EL (cell line): ENCODE data around the gene ISYNA1.
"Not testable (repeated sequence)": the region's sequence is repeated elsewhere in the genome, so short reads cannot be mapped to it uniquely, and the experiment has no call there.

Source experiments
- DNase-seq: peaks from one replicate; pipeline ENCODE4 v3.0.0-alpha.2; 2016

ISYNA1 gene

DNA sequence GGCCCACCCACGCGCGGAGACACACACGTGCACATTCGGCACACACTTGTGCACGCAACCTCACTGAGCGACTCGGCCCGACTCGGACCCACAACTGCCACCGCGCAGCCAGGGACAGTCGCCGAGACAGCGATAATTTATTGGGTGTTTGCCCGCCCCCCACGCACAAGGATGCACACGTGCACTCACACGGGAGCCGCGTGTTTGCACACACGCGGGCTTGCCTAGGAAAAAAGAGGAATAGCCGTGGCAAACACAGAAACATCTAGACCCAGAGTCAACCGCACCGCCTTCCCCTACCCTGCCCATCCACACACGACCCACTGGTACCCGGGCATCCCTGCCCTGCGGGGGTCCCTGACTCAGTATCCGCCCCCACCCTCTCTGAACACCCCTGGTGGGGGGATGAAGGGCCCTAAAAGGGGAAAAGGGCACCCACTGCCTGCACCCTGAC lies 19.9 kb downstream of the ISYNA1 start:
- no peak for DNase-seq

DNA sequence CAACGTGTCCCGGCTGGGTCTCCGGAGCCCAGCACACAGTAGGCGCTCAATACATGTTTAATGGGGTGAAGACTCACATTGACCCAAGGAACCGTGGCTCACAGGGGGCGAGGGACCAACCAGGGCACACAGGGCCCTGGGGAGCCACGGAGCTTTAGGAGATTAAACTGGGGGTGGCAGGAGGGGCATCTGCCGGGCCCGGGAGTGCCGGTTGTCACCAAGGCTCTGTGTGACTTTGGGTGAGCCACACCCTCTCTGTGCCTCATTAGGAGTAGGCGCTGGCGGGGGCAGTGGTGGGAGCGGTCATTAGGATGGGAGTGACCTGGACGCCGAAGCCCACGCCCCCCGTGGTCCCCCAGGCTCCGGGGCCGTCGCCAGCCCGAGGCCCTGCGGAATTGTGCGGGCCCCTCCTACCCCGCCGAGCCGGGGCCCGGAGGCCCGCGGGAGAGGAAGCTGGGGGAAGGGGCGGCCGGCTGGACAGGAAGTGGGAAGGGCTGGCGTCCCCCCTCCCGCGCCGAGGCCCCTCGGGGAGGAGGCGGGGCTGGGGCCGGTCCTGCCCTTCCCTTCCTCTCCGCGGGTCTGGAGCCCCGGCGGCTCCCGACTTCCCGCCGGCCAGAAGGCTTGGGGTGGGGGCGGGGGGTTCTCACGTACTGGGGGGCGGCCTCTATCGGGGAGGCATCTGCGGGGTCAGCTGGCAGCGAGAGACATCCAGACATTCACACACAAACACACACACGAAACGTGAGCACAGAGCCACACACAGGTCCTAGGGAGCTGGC lies 20.5 kb downstream of the ISYNA1 start:
- DNase-seq = peak; percentile 89

DNA sequence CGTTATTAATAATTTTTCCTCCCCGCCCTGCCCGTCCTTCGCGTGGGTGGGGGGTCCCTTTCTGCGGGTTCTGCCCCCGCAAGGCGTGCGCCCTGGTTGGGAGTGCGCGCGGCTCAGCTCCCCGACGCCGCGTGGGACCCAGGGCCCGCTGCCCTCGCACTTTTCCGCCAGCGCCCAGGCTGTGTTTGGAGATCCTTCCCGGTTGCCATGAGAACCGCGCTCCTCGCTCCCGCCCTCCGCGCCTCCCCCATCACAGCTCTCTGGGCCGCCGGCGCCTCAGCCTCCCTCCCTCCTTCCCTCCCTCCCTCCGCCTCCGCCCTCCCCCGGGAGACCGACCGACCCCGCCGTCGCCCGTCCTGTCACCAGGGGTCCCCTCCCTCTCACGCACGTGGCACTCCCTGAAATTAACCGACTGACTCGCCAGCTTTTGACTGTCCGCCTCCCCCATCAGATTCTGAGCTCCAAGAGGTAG lies 21.1 kb downstream of the ISYNA1 start:
- DNase-seq = peak; percentile 87

DNA sequence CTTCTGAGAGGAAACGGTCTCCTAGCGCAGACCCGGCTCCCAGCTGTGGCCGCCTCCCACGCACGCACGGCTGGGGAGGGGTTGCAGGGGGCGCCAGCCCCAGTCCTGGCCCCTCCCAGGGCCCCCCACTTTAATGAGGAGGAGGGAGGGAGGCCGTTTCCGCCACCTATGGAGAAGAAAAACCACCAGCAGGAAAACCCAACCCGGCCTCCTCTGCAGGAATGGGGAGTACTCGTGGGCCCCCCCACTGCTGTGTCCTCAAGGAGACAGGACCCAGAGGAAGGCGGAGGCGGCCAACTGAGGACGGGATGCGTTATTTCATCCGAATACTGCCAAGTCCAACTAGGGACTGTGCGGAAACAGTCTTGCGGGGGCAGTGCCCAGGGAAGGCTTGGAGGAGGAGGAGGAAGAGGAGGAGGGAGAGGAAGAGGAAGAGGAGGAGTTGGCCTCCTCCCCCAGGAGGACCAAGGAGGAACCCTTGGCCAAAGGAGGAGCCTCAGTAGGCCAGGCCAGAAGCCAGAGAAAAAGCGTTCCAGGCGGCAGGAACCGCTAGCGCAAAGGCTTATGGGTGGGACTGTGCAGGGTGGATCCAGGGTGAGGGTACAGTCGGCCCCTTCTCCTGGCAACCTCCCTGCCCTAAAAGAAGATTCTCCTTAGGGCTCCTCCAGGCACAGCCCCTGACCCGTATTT lies 22.6 kb downstream of the ISYNA1 start:
- DNase-seq = peak; percentile 78

DNA sequence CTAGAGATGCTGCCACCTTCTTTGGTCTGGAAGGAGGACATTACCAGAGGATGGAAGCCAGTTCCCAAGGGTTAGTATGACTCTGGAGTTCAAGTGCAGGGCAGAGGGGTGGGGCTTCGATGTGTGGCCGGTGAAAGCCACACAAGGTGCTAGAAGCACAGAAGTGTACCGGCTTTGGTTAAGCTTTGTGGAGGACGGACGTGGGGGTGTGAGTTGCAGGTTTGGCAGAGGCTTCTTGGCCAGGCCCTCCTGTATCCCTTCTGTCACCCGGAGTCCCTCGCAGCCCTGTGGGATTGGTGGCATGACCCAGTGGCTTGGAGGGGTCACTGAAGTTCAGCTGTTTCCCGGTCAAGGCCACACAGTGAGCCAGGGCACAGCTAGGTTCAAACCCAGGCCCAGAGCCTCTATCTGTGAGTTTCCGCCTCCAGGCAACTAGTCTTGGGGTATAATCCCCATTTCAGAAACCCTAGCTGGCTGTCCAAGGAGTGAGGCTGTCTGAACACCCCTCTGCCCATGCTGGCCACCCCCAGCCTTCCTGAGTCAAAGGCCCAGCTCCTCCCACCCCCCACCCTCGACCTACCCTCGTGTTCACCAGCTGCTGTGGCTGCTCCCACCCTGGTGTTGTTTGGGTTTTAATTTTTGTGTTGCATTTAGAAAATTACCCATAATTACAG lies 23.3 kb downstream of the ISYNA1 start:
- no peak for DNase-seq

DNA sequence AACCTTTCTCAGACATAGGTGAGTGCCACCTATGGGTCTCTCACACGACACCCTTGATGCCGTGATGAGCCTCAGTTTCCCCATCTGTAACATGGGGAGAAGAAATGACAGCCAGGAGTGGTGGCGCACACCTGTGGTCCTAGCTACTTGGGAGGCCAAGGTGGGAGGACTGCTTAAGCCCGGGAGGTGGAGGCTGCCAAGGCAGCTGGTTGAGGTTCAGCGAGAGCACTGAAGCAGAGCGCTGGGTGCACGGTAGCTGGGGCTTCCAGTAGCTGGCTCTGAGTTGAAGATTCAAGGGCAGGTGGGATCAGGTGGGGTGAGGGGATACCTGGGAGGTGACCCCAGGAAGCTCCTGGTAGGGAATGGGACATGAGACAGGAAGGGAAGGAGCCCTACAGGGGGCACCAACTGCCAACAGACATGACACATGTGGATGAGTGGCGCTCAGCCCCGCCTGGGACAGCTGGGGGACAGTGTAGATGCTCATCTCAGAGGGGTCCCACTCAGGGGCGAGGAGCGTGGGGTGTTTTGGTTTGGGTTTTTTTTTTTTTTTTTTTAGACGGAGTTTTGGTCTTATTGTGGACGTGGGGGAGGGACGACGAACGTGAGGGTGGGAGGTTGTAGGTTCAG lies 25.2 kb downstream of the ISYNA1 start:
- no peak for DNase-seq

DNA sequence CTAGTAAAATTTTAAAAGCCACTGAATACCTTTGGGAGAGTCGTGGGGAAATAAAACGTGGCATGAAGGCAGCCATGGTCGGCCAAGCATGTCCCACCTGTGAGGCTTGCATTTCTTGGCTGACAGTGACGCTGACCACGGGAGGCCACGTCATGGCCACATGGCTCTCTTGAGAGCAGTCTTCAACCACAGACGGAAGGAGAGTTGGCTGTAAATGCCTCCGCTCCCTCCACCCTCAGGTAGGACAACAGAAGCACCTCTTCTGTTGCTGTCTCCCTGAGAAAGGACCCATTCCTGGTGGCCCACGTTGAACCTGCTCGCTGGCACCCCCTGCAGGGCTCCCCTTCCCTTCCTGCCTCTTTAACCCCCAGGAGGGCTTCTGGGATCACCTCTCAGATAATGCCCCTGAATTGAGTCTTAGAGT lies 29.9 kb downstream of the ISYNA1 start:
- peak; percentile 38 for DNase-seq

DNA sequence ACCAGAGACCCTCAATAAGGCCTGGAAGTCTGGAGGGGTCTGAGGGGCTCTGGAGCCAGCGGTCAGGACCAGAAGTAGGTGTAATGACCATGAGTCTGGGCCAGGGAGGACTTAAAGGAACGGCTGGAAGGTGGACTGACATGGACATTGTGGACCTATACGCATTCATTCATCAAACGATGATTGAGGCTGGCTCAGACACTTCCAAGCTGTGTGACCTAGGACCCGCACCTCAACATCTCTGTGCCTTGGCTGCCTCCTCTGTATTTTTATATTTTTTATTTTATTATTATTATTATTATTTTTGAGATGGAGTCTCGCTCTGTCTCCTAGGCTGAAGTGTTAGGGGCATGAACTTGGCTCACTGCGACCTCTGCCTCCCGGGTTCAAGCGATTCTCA lies 31.2 kb downstream of the ISYNA1 start:
- no peak for DNase-seq

DNA sequence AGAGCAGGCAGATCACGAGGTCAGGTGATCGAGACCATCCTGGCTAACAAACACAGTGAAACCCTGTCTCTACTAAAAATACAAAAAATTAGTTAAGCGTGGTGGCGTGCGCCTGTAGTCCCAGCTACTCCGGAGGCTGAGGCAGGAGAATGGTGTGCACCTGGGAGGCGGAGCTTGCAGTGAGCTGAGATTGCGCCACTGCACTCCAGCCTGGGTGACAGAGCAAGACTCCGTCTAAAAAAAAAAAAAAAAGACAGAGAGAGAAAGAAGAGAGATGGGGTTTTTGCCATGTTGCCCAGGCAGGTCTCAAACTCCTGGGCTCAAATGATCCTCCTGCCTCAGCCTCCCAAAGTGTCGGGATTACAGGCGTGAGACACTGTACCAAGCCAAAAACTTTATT lies 32.2 kb downstream of the ISYNA1 start:
- DNase-seq = not testable (repeated sequence)

DNA sequence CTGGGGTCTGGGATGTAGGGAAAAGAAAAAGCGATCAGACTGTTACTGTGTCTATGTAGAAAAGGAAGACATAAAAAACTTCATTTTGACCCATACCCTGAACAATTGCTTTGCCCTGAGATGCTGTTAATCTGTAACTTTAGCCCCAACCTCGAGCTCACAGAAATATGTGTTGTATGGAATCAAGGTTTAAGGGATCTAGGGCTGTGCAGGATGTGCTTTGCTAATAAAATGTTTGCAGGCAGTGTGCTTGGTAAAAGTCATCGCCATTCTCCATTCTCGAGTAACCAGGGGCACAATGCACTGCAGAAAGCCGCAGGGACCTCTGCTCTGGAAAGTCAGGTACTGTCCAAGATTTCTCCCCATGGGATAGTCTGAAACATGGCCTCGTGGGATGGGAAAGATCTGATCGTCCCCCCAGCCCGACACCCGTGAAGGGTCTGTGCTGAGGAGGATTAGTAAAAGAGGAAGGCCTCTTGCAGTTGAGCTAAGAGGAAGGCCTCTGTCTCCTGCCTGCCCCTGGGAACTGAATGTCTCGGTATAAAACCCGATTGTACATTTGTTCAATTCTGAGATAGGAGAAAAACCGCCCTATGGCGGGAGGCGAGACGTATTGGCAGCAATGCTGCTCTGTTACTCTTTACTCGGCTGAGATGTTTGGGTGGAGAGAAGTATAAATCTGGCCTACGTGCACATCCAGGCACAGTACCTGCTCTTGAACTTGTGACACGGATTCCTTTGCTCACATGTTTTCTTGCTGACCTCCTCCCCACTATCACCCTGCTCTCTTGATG lies 35.3 kb downstream of the ISYNA1 start:
- not testable (repeated sequence) for DNase-seq

DNA sequence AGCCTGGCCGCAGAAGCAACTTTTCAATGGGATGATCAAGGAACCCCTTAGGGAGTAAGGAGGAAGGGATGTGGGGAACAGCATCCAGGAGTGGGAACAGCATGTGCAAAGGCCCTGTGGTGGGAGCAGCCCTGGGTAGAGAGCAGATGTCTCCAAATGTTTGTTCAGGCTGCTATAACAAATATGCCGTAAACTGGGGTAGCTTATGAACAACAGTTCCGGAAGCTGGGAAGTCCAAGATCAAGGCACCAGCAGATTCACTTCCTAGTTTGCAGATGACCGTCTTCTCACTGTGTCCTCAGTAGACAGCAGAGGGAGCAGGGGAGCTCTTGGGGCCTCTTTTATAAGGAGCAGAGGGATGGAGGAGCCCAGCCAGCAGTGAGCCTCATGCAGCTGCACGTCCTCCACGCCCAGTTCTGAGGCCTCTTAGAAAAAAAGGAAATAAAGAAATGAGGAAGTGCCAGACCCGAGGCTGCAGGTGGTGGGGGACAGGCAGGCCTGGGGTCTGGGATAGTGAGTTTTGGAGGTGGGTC lies 36.3 kb downstream of the ISYNA1 start:
- DNase-seq = peak; percentile 70

DNA sequence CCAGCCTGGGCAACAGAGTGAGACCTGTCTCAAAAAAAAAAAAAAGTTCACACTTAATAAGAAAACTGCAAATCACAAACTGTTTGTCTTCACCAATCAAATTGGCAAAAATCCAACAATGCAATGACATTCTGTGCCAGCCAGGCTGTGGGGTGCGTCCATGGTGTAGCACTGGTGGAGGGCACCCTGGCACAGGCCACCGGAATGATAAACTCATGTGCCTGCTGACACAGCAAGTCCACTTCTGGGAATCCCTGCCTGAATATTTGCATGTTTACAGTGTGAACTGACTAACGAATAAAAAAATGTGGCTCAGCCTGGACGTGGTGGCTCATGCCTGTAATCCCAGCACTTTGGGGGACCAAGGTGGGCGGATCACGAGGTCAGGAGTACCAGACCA lies 38.9 kb downstream of the ISYNA1 start:
- DNase-seq = peak; percentile 74

DNA sequence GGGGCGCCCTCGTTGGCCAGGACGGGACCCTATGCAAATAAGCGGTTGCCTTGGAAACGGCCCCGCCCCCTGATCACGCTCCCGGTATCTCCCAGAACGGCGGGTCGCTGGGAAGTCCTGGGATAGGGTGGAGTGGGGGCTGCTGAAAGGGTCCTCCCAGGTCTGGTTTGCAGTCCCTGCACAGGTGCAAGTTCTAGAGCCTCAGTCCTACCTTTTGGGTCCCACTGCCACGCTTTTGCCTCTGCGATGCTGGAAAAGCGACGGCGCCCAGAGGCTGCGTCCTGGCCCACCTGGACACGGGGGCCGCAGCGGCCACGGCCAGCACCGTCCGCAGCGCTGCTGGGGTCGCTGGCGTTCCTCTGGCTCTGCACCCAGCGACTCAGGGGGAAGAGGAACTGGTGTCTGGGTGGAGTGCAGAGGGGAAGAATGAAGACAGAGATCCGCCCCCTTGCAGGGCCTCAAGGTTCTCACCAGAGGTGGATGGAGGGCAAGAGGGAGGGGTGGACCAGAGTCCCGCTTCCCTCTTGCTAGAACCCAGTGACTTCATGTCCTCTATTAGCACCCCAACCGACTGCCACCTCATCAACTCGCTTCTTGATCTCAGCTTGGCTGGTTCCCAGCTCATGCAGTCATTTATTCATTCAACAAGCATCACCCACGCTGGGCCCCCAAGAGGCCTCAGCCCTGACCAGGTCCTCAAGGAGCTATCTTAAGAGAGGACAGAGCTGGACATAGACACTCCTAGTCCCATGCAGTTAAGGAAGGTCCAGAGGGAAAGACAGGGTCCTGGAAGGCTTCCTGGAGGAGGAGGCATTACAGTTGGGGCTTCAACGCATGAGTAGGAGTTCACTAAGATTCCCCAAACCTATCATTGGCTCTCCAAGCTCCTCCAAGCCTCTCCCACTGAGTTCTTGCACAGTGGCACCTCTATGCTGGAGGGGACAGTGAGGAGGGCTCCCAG lies 40.4 kb downstream of the ISYNA1 start, which contains the start of gene LRRC25:
LRRC25 (minus strand) TSS at position 381 of the 961 bp plus-strand sequence. CDS start 659 bp downstream, outside the sequence.
- DNase-seq = no peak

DNA sequence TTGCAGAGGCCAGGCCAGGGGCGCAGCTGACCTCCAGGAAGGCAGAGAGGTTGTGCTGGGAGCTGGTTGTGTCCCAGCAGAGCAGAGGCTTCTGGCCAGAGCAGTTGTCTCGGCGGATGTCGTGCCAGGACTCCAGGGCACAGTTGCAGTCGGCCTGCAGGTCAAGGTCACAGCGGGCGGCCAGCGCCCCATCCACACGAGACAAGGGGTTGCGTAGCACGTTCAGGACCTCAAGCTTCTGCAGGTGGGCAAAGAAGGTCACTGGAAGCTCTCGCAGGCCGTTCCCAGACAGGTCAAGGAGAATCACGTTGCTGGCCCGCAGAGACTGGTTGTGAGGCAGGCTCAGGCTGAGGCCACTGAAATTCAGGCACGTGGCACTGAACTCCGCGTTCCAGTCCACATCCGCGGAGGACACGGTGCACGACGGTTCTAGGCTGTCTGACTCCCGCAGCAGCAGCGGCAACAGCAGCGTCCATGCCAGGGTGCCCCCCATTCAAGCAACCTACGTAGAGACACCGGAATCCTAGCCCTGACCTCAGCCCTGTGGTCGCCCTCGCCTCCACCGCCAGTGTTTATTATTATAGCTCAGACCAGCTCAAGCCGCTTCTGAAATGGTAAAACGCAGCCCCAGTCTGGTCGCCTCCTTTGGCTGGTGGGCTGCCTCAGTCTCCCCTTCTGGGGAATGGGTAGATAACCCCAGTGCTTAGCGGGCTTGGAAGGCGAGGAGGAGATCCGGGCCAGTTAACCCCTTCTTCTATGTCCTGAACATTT lies 41.3 kb downstream of the ISYNA1 start:
- no peak for DNase-seq

DNA sequence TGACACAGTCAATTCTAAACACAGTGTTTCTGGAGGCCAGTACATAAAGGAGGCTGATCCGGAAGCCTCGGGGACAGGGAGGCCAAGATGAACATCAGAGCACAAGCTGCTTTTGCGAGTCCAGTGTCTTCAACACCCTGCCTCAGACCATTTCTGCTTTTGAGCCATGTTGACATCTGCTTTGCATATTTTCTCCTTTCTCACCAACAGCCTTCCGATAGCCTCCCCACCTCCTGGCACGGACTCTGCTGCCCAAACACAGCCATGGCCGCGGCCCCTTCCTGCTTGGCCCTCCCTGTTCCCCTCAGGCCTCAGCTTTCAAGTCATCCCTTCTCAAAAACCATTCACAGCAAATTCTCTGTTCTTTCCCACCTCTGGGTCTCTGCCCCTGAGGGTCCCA lies 44.1 kb downstream of the ISYNA1 start:
- no peak for DNase-seq

DNA sequence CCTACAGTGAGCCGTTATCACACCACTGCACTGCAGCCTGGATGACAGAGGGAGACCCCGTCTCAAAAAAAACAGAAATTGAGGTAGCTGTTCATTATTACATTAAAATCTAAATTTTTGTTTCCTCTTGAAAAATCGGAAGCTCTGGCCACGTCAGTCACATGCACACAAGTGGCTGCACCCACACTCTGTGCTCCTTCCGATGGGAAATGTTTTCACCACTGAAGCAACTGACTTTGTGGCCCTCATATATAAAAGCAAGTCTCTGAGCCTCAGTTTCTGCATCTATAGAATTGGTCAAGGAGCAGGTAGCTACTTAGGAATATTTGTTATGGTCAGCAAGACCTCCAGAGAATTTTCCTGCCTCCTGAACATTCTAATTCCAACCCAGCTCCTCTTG lies 45.0 kb downstream of the ISYNA1 start:
- no peak for DNase-seq

DNA sequence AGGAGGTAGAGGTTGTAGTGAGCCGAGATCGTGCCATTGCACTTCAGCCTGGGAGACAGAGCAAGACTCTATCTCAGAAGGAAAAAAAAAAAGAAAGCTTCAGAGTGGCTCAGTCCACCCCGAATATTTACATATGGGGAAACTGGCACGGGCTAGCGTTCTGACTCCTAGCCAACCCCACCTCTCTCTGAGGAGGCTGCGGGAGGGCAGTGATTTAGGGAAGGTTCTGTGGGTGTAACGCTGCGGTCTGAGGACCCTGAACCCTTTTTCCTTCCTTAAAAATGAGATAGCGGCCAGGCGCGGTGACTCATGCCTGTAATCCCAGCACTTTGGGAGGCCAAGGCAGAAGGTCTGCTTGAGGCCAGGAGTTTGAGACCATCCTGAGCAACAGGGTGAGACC lies 45.5 kb downstream of the ISYNA1 start:
- DNase-seq = no peak

DNA sequence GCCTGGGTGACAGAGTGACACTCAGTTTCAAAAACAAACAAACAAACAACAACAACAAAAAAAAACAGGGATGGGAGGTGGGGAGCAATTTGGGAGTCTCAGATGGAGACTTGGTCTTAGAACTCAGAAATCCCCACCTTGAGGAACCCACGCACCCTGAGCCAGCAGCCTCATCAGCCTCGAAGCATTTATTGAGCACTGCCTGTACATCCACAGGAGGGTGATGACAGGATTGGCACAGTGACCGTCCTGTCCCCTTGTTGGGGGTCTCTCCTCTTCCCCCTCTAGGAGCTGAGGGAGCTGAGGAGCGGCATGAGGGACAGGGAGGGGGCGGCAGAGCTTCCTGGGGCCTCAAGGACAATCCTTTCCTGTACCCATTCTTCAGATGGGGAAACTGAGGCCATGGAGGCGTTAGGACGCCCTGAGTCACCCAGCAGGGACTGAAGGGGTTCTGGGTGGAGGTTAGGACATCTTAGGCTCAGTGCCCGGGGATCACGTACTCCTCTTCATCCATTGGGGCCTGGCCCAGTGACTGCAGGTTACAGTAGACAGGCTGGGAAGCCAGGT lies 46.3 kb downstream of the ISYNA1 start:
- no peak for DNase-seq
